ENCODE results near the gene CLTA.
A peak's percentile ranks its signal among the peaks of the same experiment; 100 is the strongest.
"Not testable (repeated sequence)": the region's sequence is repeated elsewhere in the genome, so short reads cannot be mapped to it uniquely, and the experiment has no call there.

CLTA gene

GRCh38 chr9:36158122-36158521 is 32.6 kb upstream of the CLTA start:
- no peak for DNase-seq (ENCODE audit: low read depth)

DNA sequence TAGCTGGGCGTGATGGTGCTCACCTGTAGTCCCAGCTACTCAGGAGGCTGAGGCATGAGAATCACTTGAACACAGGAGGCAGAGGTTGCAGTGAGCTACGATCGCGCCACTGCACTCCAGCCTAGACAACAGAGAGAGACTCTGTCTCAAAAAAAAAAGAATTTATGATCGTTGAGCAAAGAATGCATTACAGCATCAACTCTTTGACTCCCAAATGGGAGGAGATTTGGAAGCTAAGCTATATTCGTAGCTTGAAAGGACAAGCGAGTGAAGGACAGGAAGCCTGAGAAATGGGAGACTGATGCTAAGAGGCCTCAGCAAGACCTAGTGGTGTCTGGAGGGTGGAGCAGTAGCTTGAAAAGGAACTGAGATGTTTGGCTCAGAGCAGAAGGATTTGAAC is 31.8 kb upstream of the CLTA start:
- no peak for DNase-seq (ENCODE audit: low read depth)

- not testable (repeated sequence) for DNase-seq (ENCODE audit: low read depth)
These were observed 31.2 kb upstream of the CLTA start for GRCh38 chr9:36159509-36159908.

DNA sequence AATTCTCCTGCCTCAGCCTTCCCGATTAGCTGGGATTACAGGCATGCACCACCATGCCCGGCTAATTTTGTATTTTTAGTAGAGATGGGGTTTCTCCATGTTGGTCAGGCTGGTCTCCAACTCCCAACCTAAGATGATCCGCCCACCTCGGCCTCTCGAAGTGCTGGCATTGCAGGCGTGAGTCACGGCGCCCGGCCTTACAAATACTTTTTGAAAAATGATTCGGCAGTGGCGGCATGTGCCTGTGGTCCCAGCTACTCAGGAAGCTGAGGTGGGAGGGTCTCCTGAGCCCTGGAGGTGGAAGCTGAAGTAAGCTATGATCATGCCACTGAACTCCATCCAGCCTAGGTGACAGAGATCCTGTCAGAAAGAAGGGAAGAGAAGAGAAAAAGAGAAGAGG is 30.6 kb upstream of the CLTA start:
- DNase-seq (ENCODE audit: low read depth), result not testable (repeated sequence)

GRCh38 chr9:36161187-36161586 is 29.5 kb upstream of the CLTA start:
- DNase-seq (ENCODE audit: low read depth), result no peak

GRCh38 chr9:36162211-36162738 is 28.4 kb upstream of the CLTA start:
- DNase-seq (ENCODE audit: low read depth), result no peak

GRCh38 chr9:36163049-36163785 is 27.5 kb upstream of the CLTA start:
- no peak for DNase-seq (ENCODE audit: low read depth)

DNA sequence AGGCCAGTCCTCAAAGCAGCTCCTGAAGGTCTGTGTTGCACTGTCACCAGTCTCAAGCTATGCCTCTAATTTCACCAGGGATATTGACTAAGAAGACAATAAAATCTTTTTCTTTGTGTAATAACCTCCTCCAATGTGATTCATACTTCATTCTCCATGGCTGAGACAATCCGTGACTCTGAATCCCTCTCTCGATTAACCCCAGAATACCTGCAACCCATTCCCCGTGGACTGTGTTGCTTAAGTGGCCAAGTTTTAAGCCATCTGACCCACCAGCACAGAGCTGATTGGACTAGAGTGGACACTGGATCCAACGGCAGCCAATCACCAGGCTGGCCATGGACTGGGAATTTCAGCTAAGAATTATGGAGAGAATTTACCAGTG is 26.9 kb upstream of the CLTA start:
- peak; percentile 54 for DNase-seq (ENCODE audit: low read depth)

GRCh38 chr9:36164372-36164771 is 26.3 kb upstream of the CLTA start:
- DNase-seq (ENCODE audit: low read depth), result no peak

DNA sequence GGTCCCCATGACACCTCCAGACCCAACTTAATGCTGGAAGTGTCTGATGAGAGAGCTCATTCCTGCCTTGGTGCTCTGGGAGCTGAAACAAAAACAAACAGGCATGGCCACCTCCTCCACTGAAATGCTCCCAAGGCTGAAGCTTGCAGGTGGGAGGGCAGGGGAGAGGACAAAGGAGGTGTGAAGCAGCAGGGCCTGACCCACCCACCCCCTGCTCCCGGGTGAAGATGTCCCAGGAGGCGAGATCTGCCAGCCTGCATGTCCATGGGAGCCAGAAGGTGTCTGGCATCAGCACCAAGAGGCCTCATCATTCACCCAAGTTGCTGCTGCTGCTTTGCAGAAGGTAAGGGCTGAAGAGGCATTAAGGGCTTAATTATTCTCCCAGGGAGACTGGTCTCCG is 25.7 kb upstream of the CLTA start:
- DNase-seq (ENCODE audit: low read depth), result no peak

- no peak for DNase-seq (ENCODE audit: low read depth)
These were observed 24.9 kb upstream of the CLTA start for GRCh38 chr9:36165826-36166167.

DNA sequence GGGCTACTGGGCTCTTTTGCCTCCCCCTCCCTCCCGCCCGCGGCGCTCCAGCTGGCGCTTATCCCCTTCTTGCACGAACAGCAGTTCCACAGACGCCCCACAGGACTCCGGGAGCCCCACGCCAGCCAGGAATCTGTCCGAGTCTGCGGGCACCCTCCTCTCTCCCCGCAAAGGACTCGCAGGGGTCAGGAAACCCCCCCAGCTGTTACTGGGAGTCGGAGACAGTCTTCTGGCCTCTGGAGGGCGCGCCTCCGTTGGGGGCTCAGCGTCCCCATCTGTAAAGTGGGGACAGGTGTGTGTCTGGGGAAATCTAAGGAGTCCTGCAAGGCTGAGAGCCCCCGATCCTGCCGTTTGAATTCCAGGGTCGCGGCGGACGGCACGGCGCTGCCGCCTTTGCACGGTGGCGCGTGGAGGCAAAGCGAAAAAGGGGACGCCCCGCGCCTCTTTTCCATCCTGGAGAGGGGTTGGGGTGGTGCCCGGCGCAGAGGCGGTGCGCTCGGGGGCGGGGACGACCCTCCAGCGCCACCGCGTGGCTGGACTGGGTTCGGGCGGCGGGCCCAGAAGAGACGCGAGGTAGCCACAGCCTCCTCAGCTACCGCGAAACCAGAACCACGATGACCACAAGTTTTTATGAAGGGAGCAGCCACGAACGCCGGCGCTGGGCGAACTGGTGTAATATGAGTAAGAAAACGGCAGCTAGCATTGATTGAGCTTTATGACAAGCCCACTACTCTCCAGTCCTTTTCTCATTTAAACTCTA is 24.4 kb upstream of the CLTA start:
- peak; percentile 67 for DNase-seq (ENCODE audit: low read depth)

DNA sequence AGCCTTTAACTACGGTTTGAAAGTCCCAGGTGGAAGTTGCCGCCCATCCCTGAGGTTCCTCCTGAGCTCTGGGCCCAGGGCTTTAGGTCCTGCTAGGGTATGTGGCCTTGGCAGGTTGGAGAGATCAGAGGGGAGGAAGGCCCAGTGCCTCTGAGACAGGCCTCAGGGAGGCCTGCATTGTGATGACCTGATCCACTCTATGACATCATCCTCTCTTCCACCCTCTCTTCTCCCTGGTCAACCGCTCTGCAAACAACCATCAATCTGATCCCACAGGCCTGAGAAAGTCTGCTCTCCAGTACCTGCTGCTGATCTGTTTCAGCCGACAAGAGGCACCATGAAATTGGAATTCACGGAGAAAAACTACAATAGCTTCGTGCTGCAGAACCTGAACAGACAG is 21.6 kb upstream of the CLTA start, which contains the start of gene CCIN:
CCIN (plus strand) TSS at position 223 of the 400 bp plus-strand sequence; CDS start at position 338, 115 bp downstream.
- no peak for DNase-seq (ENCODE audit: low read depth)

DNA sequence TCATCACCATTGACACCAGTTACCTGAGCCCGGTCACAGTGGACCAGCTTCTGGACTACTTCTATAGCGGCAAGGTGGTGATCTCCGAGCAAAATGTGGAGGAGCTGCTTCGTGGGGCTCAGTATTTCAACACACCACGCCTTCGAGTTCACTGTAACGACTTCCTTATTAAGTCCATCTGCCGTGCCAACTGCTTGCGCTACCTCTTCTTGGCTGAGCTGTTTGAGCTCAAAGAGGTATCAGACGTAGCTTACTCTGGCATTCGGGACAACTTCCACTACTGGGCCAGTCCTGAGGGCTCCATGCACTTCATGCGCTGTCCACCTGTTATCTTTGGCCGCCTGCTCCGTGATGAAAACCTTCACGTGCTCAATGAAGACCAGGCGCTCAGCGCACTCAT is 21.0 kb upstream of the CLTA start:
- no peak for DNase-seq (ENCODE audit: low read depth)

- DNase-seq (ENCODE audit: low read depth), result no peak
These were observed 20.2 kb upstream of the CLTA start for GRCh38 chr9:36170531-36170930.

GRCh38 chr9:36173861-36174260 is 16.9 kb upstream of the CLTA start:
- no peak for DNase-seq (ENCODE audit: low read depth)

- DNase-seq (ENCODE audit: low read depth), result no peak
These were observed 16.4 kb upstream of the CLTA start for GRCh38 chr9:36174271-36174670.

DNA sequence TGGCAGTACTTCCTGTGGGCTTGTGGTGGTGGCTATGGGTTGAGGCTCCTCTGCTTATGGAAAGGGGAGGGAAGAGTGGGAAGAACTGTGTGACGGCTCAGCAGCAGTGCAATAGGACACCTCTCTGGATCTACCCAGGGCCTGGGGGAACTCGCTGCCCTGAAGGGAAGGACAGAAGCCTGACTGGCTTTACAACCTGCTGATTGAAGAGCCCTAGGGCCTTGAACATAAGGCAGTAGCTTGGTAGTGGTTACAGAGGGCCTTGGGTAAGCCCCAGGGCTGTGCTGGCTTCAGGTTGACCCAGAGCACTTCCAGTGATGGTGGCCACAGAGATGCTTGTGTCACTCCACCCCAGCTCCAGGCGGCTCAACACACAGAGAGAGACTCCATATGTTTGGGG is 16.0 kb upstream of the CLTA start:
- DNase-seq (ENCODE audit: low read depth), result no peak

DNA sequence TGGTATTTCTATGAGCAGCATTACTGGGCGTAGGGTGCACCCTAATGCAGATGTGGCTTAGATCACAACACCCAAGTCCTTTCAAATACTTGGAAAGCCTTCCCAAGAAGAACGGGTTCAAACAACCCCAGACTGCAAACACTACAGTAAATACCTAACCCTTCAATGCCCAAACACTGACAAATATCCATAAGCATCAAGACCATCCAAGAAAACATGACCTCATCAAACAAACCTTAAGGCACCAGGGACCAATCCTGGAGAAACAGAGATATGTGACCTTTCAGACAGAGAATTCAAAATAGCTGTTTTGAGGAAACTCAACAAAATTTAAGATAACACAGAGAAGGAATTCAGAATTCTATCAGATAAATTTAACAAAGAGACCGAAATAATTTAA is 15.5 kb upstream of the CLTA start:
- DNase-seq (ENCODE audit: low read depth), result not testable (repeated sequence)

- DNase-seq (ENCODE audit: low read depth), result not testable (repeated sequence)
These were observed 14.2 kb upstream of the CLTA start for GRCh38 chr9:36176496-36176895.

GRCh38 chr9:36177571-36177970 is 13.2 kb upstream of the CLTA start:
- no peak for DNase-seq (ENCODE audit: low read depth)

DNA sequence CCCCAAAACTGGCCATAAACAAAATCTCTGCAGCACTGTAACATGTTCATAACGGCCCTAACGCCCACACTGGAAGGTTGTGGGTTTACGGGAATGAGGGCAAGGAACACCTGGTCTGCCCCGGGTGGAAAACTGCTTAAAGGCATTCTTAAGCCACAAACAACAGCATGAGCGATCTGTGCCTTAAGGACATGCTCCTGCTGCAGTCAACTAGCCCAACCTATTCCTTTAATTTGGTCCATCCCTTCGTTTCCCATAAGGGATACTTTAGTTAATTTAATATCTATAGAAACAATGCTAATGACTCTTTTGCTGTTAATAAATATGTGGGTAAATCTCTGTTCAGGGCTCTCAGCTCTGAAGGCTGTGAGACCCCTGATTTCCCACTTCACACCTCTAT is 10.5 kb upstream of the CLTA start:
- not testable (repeated sequence) for DNase-seq (ENCODE audit: low read depth)

DNA sequence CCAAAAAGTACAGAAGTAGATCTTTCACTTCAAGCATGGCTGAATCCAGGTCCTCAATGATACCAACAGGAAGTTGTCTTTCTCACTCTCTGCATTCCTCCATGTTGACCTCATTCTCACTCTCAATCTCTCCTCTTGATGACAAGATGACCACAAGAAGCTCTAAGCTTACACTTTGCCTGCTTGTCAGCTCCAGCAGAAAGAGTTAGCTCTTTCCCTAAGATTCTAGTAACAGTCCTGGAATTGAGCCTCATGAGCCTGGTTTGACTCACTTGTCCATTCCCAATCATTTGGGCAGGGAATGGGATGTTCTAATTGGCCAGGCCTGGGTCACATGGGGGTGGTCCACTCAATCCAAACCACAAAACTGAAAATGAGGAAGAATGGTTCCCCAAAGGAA is 3.3 kb upstream of the CLTA start:
- peak; percentile 96 for DNase-seq (ENCODE audit: low read depth)
